CD14-positive monocyte (primary cell): ENCODE data around the gene APOC4. TPM values are rescaled to one million over a fixed set of nuclear protein-coding genes. Genes with fewer than 3 reads are reported as not detected.

Experiments
- DNase-seq, 3 donors: peaks; one replicate each; pipeline ENCODE4 v3.0.0-alpha.2; 2011 to 2022
- H2AFZ ChIP-seq: 2 replicates; pipeline ENCODE4 v1.6.0; 2012; ENCODE audit warnings: mild to moderate bottlenecking, low read depth, low read length, inconsistent platforms; ENCODE audit not compliant: insufficient read depth, poor library complexity, severe bottlenecking
- H3K27ac ChIP-seq, 2 donors: 1 replicate in 1 of 2; 2 replicates in 1 of 2; pipeline ENCODE4 v1.5.1; 2012 to 2013; ENCODE audit warnings: low read length in 2 of 2, control low read depth in 1 of 2, inconsistent platforms in 1 of 2, low read depth in 1 of 2, mild to moderate bottlenecking in 1 of 2
- H3K27me3 ChIP-seq, 2 donors: one replicate each; pipeline versions ENCODE4 v1.6.0 to v1.6.1; 2011 to 2013; ENCODE audit warnings: low read length in 2 of 2; ENCODE audit not compliant: control insufficient read depth in 2 of 2, insufficient read depth in 2 of 2
- H3K36me3 ChIP-seq, 2 donors: replicated peaks in 1 of 2; 1 replicate in 1 of 2; 2 replicates in 1 of 2; pipeline versions ENCODE4 v1.5.1 to v1.6.1; 2012 to 2013; ENCODE audit warnings: low read length in 2 of 2, control low read depth in 1 of 2, inconsistent platforms in 1 of 2, mild to moderate bottlenecking in 1 of 2; ENCODE audit not compliant: insufficient read depth in 2 of 2, control insufficient read depth in 1 of 2
- H3K4me1 ChIP-seq, 2 donors: 1 replicate in 1 of 2; 2 replicates in 1 of 2; pipeline versions ENCODE4 v1.5.1 to v1.6.1; 2012 to 2013; ENCODE audit warnings: low read length in 2 of 2, control low read depth in 1 of 2, inconsistent platforms in 1 of 2, mild to moderate bottlenecking in 1 of 2, moderate library complexity in 1 of 2; ENCODE audit not compliant: insufficient read depth in 2 of 2, control insufficient read depth in 1 of 2
- H3K4me2 ChIP-seq: replicated peaks from 2 replicates; pipeline ENCODE3; 2012; ENCODE audit warnings: low read length, moderate library complexity, mild to moderate bottlenecking; ENCODE audit not compliant: poor library complexity, severe bottlenecking; ENCODE audit errors: extremely low read depth
- H3K4me3 ChIP-seq, 3 experiments: fragments of 200-600 bp in 1 of 3; sonication (generic) in 1 of 3; replicated peaks in 1 of 3; 1 replicate in 2 of 3; 2 replicates in 1 of 3; pipeline ENCODE4 v1.5.1; 2011 to 2013; ENCODE audit warnings: low read length in 3 of 3, mild to moderate bottlenecking in 3 of 3, control low read depth in 2 of 3, low read depth in 2 of 3, inconsistent platforms in 1 of 3, moderate library complexity in 1 of 3
- H3K79me2 ChIP-seq: 2 replicates; pipeline ENCODE4 v1.6.0; 2012; ENCODE audit warnings: mild to moderate bottlenecking, control low read depth, inconsistent platforms, low read length, moderate library complexity; ENCODE audit not compliant: insufficient read depth
- H3K9ac ChIP-seq: 2 replicates; pipeline ENCODE4 v1.6.0; 2017; ENCODE audit warnings: low read length, mild to moderate bottlenecking; ENCODE audit not compliant: insufficient read depth, poor library complexity, severe bottlenecking
- H3K9me3 ChIP-seq, 2 donors: replicated peaks in 1 of 2; 1 replicate in 1 of 2; 2 replicates in 1 of 2; pipeline versions ENCODE4 v1.5.1 to v1.6.1; 2012 to 2013; ENCODE audit warnings: low read length in 2 of 2, control low read depth in 1 of 2; ENCODE audit not compliant: control insufficient read depth in 1 of 2, insufficient read depth in 1 of 2
- H4K20me1 ChIP-seq: 2 replicates; pipeline ENCODE4 v1.6.0; 2012; ENCODE audit warnings: mild to moderate bottlenecking, low read length, control low read depth, moderate library complexity; ENCODE audit not compliant: insufficient read depth
- H3K27ac Mint-ChIP-seq, 7 donors: one replicate each; pipeline ENCODE4 v1.8.0; 2020; ENCODE audit warnings: mild to moderate bottlenecking in 7 of 7, mixed read lengths in 7 of 7, moderate library complexity in 6 of 7, inconsistent platforms in 2 of 7
- H3K27me3 Mint-ChIP-seq, 3 donors: one replicate each; pipeline ENCODE4 v1.8.0; 2021 to 2022; ENCODE audit warnings: low read depth in 3 of 3, mild to moderate bottlenecking in 3 of 3, mixed read lengths in 3 of 3, moderate library complexity in 3 of 3, inconsistent platforms in 1 of 3
- H3K36me3 Mint-ChIP-seq, 2 donors: one replicate each; pipeline ENCODE4 v1.8.0; 2020; ENCODE audit warnings: mixed read lengths in 2 of 2, inconsistent platforms in 1 of 2, mild to moderate bottlenecking in 1 of 2
- H3K4me1 Mint-ChIP-seq: one replicate; pipeline ENCODE4 v1.8.0; 2020; ENCODE audit warnings: mild to moderate bottlenecking, mixed read lengths
- H3K4me3 Mint-ChIP-seq, 2 donors: one replicate each; pipeline ENCODE4 v1.8.0; 2020; ENCODE audit warnings: mild to moderate bottlenecking in 2 of 2, mixed read lengths in 2 of 2, moderate library complexity in 1 of 2
- H3K9me3 Mint-ChIP-seq, 7 donors: one replicate each; pipeline ENCODE4 v1.8.0; 2020 to 2022; ENCODE audit warnings: mixed read lengths in 7 of 7, mild to moderate bottlenecking in 6 of 7, moderate library complexity in 6 of 7, inconsistent platforms in 2 of 7
- CTCF ChIP-seq: fragments of 200-600 bp; IDR thresholded peaks from one replicate; pipeline ENCODE4 v1.8.0; 2022; ENCODE audit warnings: antibody characterized with exemption, mild to moderate bottlenecking
- WGBS: methylation state at CpG from one replicate; pipeline ENCODE4 v1.1.5; 2013; ENCODE audit warnings: missing lambda C conversion rate; ENCODE audit not compliant: insufficient coverage; 5-methylcytosine and 5-hydroxymethylcytosine counted together
- intact Hi-C, 2 donors: fragments of 100-400 bp; cut with micrococcal nuclease; formaldehyde crosslinking; loops; one replicate each; pipeline versions ENCODE4 v1.15.0 to v1.15.1; 2023
- polyA plus RNA-seq, 3 donors: library from polyadenylated mRNA; depleted of rRNA in 1 of 3; unstranded in 2 of 3; stranded (reverse) in 1 of 3; fragments of 300-500 nt in 2 of 3; fragments of >200 nt in 1 of 3; fragmentation: Illumina TruSeq in 2 of 3; gene quantifications; 1 replicate in 2 of 3; 2 replicates in 1 of 3; pipeline ENCODE4 v1.2.3, GENCODE V29; 2012 to 2021

The APOC4 gene
- polyA plus RNA-seq, 3 donors, result not detected

DNA sequence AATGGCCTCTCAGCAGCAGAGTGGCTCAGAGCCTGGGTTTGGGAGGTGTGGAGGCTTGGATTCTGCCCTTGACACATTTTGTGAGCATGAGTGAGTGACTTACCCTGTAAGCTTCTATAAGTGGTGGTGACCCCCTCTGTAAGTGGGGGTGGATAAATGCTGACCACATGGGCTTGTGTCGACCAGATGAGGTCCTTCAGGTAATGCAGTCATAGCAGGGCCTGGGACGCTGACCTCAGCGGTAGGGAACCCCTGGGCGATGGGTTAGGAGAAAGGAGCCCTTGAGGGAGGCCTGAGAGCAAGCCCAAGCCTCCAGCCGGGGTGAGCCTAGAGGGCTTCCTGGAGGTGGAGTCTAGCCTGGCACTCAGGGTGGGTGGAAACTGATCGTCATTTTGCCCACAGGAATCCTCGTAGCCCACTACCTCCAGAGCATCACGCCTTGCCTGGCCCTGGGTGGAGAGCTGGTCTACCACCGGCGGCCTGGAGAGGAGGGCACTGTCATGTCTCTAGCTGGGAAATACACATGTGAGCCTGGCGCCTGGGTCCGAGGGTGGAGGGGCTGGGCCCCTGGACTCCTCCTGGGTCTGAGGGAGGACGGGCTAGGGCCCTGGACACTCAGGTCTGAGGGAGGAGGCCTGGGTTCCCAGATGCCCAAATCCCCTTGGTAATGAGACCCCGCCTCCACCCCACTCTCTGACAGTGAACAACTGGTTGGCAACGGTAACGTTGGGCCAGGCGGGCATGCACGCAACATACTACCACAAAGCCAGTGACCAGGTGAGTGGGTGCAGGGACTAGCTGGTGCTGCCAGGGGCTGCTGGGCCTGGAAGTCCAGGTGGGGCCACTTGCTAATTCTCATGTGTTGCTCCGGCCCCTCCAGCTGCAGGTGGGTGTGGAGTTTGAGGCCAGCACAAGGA lies 41.5 kb upstream of the APOC4 start:
- H3K4me1 Mint-ChIP-seq, result peaks cover 1% of the 10 kb centered on the region
- no peak overlapping the region for H3K4me3 ChIP-seq
- H3K27me3 ChIP-seq, result peaks cover 0 to 14% of the 10 kb centered on the region in 2 donors
- H3K27ac Mint-ChIP-seq, result peak overlapping the region in 3 of 7 donors; percentile 25 to 50 (median 30)
- H3K36me3 Mint-ChIP-seq, result peaks cover 54 to 69% of the 10 kb centered on the region in 2 donors
- H2AFZ ChIP-seq, result no peak overlapping the region
- no peaks in the 10 kb centered on the region for H3K79me2 ChIP-seq
- no peaks in the 10 kb centered on the region for H3K9me3 ChIP-seq
- peaks cover 0 to 2% (median 0%) of the 10 kb centered on the region in 7 donors for H3K9me3 Mint-ChIP-seq
- peaks cover 50 to 68% of the 10 kb centered on the region in 2 donors for H3K36me3 ChIP-seq
- no peak overlapping the region for H3K4me2 ChIP-seq
- no peak for DNase-seq
- H3K27ac ChIP-seq, result no peak overlapping the region
- H3K4me1 ChIP-seq, result peaks cover 0 to 2% of the 10 kb centered on the region in 2 donors
- intact Hi-C loops, result loop anchor here (5.0 kb wide), 1 partner anchor 157 kb away; no protein-coding TSS in a partner anchor
- WGBS, result 97% methylated on average over 14 of the region's 19 CpGs
- H4K20me1 ChIP-seq, result no peaks in the 10 kb centered on the region
- peaks cover 11 to 18% (median 13%) of the 10 kb centered on the region in 3 donors for H3K27me3 Mint-ChIP-seq
- H3K4me3 Mint-ChIP-seq, result no peak overlapping the region
- no peak overlapping the region for H3K9ac ChIP-seq
- no peak for TF ChIP-seq CTCF

DNA sequence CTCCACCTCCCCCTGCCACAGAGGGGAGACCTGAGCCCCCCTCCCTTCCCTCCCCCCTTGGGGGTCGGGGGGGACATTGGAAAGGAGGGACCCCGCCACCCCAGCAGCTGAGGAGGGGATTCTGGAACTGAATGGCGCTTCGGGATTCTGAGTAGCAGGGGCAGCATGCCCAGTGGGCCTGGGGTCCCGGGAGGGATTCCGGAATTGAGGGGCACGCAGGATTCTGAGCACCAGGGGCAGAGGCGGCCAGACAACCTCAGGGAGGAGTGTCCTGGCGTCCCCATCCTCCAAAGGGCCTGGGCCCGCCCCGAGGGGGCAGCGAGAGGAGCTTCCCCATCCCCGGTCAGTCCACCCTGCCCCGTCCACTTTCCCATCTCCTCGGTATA lies 38.8 kb upstream of the APOC4 start:
- H3K27me3 Mint-ChIP-seq, result peaks cover 27 to 36% (median 30%) of the 10 kb centered on the region in 3 donors
- Histone ChIP-seq H3K79me2 (no peaks in the 10 kb centered on the region), H3K4me2 (no peak overlapping the region), H3K27me3 (peaks cover 5 to 26% of the 10 kb centered on the region in 2 donors), H3K9ac (no peak overlapping the region), H3K4me3 (no peak overlapping the region), H3K27ac (no peak overlapping the region), H3K36me3 (peaks cover 27 to 42% of the 10 kb centered on the region in 2 donors), H3K9me3 (no peaks in the 10 kb centered on the region), H2AFZ (no peak overlapping the region), H3K4me1 (peaks cover 0 to 11% of the 10 kb centered on the region in 2 donors), H4K20me1 (no peaks in the 10 kb centered on the region)
- peaks cover 33 to 43% of the 10 kb centered on the region in 2 donors for H3K36me3 Mint-ChIP-seq
- intact Hi-C loops, result loop anchor here (1.0 to 5.0 kb wide), 3 partner anchors 48 to 154 kb away; no protein-coding TSS in a partner anchor
- no peak for DNase-seq
- no peak overlapping the region for H3K4me3 Mint-ChIP-seq
- WGBS, result 94% methylated on average over 3 of the region's 15 CpGs
- TF ChIP-seq CTCF, result no peak
- H3K27ac Mint-ChIP-seq, result peak overlapping the region in 1 of 7 donors; percentile 56
- peaks cover 11% of the 10 kb centered on the region for H3K4me1 Mint-ChIP-seq
- H3K9me3 Mint-ChIP-seq, result peaks cover 0 to 9% (median 2%) of the 10 kb centered on the region in 7 donors
